ENCODE results near the gene GALK2.

GALK2 gene

GRCh38 chr15:49366496-49366895 is 196.4 kb downstream of the GALK2 start:
- no peak for DNase-seq

- no peak for DNase-seq
These were observed 200.7 kb downstream of the GALK2 start for GRCh38 chr15:49370782-49371181.

GRCh38 chr15:49372366-49372765 is 202.3 kb downstream of the GALK2 start:
- DNase-seq = no peak

- DNase-seq = no peak
These were observed 209.9 kb downstream of the GALK2 start for GRCh38 chr15:49379996-49380395.

GRCh38 chr15:49380912-49381311 is 210.9 kb downstream of the GALK2 start:
- DNase-seq = no peak

Measured in activated effector memory CD4-positive, alpha-beta T cell treated with Interleukin-2 at 50 U/mL for 16 hours (primary cell).